HG03457 (cell line): ENCODE results near the gene ZCCHC14.
"Not testable (repeated sequence)": the region's sequence is repeated elsewhere in the genome, so short reads cannot be mapped to it uniquely, and the experiment has no call there.

Experiments
- ATAC-seq: cut with Tn5 transposase; IDR thresholded peaks from one replicate; pipeline ENCODE4 v1.9.1; 2021; ENCODE audit warnings: moderate number of reproducible peaks; ENCODE audit not compliant: unreplicated experiment

The ZCCHC14 gene

DNA sequence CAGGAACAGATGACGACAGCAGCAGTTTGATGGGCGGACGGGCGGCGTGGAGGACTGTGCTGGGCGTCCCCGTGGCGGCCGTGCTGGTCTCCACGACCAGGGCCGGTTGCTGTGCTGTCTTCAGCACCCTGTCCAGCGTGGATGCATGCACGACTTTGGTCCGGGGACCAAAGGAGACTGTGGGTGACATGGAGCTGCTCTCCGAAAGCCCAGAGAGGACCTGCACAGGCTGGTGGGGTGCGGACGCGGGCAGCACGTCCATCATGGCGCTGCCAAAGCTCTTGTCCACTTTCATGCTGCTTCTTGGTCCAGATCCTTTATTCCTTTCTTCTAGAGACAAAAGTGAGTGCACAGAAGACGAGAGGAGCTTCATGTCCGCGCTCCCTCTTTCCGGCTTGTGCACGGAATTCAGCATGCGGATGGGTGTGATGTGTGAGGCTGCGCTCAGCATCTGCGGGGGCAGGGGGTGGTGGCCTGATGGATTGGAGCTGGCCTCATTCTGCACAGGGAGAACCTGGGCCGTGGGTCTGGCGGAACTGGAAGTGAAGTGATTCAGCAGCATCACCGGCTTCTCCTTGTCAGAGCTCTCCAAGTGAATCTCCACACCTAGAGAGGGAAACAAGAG, 80.3 kb downstream of the ZCCHC14 start:
- no peak for ATAC-seq

DNA sequence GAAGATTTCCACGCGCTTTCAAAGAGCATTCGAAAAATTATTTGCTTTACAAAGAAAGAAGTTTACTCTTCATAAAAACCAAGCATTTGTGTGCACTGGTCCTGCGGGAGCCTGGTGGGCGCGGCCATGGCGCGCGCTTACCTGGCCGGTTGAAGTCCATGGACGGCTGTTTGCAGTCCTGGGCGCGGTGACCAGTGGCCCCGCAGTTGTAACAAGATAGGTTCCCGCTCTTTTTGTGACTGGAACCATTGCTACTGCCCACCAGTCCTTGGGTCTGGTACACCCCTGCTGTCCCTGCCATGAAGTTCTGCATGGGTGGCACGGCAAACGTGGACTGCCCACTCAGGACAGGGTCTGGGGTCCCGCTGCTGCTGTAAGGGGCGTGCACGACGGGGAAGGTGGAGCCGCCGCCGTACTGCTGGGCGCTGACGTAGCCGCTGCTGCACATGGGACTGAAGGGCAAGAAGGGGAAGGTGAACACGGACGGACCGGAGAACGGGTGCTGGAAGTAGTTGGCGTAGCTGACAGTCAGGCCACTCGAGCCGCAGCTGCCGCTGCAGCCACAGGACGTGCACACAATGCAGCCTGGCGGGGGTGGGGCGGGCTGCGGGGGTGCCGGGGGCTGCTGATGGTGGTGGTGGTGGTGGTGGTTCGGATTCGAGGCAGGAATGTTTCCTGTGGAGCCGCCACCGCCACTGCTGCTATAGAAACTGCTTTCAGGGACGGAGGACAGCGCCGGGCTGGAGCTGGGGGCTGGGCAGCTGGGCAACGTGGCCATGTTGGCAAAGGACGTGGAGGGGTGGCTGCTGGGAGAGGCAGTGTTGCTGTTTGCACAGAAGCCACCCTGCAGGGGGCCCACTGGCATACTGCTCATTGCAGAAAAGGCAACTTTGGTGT, 81.2 kb downstream of the ZCCHC14 start:
- ATAC-seq = no peak

DNA sequence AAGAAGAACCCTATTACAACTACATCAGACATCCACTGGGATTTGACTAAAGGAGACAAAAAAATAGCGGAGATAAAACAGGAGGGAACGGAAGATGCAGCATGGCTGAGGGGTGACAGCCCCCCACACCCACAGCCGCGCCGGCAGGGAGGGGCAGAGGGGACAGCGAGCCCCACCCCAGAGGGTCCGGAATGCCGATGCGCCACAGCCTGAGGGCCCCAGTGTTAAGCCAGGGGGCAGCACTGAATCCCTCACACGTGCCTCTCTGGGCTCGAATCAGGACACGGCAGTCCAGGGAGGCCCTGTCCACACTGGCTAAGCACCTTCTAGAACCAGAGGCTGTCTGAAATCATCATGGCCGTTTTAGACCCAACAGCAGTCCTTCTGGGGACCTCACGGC, 81.9 kb downstream of the ZCCHC14 start:
- ATAC-seq = no peak

DNA sequence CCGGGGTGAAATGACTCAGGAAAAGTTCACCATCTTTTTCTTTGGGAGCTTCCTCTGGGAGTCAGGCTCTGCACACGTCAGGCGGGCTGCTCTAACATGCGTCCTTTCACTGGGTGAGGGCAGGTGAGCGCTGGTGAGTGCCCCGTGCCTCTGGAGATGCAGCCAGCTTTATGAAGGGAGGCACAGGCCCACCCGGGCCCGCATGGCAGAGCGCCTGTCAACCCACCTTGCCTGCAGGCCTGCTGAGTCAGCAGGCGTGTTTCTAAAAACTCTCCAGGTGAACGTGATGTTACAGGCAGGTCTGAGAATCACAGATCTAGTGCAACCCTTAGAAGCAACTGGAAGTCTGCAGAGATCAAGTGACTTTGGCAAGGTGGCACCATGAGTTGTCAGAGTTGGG, 82.3 kb downstream of the ZCCHC14 start:
- ATAC-seq = no peak

DNA sequence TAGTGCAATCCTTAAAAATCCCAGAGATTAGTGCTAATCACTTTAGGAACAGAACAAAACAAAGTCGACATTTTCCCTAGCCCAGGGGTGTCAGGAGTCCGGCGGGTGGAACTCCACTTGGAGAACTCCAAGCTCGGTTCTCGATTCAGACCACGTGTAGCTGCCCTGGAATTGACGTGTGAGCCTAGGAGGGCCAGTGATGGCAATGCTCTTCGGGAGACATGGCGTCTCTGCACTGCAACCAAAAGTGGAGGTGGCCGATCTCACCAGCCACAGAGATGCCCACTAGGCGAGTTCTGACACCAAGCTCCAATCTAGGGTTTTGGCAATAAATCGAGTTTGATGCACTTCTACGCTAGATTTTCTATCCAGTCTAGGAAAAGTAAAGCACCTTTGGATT, 83.0 kb downstream of the ZCCHC14 start:
- no peak for ATAC-seq

DNA sequence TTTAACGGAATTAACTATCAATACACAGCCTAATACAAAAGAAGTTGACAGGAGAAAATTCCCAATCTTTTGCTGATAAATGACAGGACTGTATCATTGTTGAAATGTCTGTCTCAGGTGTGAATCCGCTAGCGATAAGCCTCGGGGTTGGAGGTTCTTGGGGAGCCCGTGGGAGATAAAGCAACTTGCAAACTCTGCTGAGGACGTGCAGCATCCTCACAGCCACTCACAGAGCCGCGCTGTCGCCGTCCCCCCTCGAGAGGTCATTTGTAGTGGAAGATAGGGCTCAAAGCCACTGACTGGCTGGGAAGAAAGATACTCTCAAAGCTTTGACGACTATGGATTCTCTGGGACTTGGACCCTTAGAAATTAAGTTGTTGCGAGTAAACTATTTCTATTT, 83.7 kb downstream of the ZCCHC14 start:
- ATAC-seq = no peak

DNA sequence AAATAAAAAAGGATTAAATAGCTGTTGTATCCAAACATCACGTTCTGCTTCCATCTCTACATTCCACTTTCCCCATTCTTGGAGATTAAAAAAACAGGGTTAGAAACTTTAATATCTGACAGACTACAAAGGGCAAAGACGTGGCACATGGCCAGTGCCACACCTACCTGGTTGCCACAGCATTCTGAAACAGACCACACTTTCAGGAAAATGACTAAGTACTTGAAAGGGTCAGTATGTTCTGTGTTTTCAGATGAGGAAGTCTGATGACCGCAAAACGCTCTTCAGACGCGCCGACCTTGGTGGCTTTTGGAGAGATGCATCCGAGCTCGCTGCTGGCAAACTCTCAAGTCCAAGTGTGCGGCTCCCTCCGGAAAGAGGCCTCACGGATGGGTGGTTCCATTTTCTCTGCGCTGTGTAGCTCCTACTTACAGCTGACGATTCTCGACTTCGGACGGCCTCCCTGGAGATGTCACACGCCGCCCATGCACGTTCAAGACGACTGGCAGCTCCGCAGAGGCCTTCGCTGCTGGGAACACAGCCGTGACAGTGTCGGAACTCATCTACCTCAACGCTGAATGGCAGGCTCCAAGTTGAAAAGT, 85.2 kb downstream of the ZCCHC14 start:
- no peak for ATAC-seq

DNA sequence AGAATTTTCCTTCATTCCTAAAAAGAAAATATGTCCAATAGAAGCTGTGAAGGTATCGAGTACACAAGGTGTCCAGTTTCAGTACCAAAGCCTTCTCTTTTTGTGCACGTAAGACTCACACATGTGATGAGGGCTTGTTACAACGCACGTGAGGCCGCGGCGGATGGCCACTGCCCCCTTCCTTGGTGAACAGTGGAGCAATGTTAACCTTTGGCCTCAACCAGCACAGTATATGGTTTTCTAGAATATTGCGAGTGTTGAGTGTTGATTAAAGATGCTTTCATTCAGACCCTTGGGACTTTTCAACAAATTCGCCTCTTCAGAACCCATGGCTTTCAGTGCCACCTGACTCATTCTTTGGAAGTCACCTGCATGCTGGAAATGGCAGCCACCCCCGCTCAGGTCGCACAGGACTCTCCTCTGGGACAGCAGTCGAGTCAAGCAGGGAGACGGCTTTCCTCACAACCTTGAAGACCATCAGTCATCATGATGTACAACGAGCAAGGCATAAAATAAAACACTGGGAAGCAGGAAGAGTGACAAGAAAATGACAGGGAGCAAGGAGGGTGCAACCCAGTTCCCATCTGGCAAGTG, 86.2 kb downstream of the ZCCHC14 start:
- ATAC-seq = no peak

DNA sequence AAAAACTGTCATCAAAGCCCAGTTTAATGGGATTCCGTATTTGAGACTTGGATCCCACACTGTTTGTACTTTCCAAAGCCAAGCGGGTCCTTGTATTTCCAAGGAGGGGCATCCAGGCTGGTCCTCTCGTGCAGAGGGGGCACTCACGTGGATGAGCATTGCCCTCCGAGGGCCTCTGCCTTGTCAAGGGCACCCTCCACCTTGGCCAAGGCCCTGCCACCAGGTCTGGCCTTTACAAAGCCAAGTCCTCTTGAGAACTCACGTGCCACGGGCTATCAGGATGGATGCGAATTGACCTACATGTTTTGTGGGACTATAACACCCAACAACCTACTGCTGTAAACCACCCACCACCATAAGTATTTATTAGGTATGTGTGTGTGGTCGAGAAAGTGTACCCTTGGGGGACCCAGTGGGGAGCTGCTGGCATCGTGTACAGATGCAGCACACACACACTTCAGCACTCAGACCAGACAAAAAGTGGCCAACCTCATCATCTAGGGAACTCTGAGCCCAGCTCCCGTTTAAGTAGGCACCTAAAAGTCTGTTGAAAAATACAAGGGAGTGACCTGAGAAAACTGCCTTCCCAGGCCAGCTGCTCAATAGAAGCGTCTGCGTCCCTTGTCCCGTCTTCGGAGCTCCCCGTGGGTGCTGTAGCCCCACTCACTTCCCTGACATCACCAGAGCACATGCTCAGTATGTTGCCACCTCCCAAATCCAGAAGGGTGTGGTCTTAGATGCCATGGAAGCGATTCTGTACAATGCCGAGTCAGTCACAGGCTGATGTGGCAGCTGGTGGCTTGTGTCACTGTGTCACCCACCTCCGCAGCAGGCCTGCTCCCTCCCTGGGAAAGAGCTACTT, 87.8 kb downstream of the ZCCHC14 start:
- no peak for ATAC-seq

DNA sequence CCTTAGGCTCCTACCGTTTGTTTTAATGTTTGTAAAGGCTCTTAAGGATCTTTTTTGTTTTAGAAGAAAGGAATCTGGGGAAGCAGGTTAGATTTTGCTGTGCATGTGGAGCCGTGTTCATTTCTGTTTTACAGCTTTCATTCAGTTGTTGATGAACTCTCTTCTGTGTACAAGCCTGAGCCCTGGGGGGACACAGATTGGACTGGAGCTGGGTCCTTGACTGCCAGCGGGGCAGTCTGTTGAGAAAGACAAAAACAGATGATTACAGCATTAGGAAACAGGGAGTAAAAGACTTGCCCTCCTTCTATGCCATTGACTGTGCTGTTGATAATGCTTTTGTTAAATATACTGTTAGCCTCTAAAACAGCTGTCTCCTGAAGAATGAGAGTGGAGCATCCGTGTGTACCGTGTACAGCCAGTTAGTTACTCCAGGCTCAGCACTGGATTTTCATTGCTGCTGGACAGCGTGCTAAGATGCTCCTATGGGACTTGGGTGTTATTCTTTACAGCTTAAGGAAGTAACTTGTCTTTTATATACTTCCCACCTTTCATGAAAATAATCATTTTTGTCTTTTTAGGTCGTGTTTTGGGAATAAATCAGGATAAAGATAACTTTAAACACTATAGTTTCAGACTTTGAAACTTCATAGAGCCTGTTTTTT, 97.5 kb downstream of the ZCCHC14 start:
- no peak for ATAC-seq

DNA sequence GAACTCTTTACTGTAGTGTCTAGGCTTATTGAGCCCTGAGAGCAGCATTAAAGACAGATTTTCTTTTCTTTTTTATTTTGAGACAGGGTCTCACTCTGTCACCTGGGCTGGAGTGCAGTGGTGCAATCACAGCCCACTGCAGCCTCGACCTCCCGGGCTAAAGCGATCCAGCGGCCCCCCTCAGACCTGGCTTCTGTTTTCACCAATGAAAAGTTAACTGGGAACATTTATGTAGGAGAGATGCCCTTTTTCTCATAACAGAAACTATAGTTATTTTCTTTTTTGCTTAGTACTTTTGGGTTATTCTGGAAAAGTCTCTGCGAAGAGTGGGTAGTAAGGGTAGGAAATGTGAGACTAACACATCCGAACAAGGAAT, 99.2 kb downstream of the ZCCHC14 start:
- ATAC-seq = no peak

DNA sequence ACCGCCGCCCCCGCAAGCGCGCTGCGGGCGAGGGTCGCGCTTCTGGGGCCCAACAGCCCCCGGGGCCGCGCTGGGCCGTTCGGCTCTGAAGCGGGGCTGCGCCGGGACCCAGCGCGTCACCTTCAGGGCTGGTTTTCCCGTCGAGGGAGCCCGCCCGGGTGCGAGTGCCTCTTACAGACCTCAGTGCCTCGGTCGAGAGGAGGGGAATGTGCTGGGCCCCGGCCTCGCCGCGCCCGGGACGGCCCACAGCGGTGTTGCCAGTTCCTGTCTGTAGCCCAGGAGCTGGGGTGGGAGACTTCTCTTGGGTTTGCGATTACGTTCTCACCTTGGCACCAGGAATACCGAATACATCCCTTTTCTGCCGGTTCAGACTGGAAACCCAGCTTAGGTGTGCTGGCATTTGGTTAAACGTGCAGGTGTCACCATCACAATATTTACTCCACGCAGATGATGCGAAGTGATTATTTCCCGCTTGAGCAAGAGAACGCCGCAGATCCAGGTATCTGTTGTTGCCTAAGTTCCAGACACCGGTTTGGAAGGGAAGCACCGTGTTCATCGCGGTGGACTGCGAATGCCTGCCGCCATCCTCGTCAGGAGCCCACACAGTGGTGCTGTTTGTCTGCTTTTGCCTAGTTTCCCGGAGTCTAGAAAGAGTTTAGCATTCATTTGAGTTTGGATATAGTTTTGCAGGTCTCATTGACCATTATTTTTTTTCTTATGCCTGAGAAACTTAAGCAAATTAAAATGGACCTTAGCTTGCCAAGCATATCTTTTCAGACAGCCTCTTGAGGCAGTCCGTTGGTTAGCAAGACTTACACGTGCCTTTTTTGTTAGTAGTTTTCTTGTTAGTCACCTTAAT, 99.8 kb downstream of the ZCCHC14 start:
- ATAC-seq = peak; percentile 2

DNA sequence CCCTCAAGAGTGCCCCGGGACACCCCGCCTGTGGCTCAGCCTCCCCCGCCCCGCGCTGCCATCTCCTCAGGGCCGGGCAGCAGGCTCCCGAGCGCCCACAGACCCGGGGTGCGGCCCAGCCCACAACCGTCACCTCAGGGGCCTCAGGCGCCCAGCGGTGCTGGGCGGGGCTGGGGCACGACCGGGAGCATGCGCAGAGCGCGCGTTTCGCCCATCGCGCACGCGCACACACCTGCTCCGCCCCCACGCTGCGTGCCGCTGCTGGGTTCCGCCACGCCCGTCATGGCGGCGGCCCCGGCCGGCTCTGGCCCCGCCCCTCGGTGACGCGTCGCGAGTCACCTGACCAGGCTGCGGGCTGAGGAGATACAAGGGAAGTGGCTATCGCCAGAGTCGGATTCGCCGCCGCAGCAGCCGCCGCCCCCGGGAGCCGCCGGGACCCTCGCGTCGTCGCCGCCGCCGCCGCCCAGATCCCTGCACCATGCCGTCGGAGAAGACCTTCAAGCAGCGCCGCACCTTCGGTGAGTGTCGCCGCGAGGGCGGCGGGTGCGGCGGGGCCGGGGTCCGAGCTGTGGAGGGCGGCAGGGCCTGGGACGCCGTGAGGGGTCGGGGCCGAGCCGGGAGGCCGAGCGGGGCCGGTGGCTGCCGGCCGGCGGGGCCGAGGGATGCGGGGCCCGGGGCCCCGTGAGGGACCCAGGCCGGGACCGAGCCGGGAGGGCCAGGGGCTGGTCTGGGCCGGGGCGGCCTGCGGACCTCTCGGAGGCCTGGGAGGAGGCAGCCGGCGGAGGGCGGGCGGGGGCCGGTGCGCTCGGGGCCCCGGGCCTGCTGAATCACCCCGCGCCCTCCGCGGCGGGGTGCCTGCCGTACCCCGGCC, 100.6 kb downstream of the ZCCHC14 start, which contains the start of gene MAP1LC3B:
Gene MAP1LC3B (plus strand): TSS at position 387 of the 871 bp plus-strand sequence. CDS start 92 bp downstream, at position 479.
- peak; percentile 37 for ATAC-seq

DNA sequence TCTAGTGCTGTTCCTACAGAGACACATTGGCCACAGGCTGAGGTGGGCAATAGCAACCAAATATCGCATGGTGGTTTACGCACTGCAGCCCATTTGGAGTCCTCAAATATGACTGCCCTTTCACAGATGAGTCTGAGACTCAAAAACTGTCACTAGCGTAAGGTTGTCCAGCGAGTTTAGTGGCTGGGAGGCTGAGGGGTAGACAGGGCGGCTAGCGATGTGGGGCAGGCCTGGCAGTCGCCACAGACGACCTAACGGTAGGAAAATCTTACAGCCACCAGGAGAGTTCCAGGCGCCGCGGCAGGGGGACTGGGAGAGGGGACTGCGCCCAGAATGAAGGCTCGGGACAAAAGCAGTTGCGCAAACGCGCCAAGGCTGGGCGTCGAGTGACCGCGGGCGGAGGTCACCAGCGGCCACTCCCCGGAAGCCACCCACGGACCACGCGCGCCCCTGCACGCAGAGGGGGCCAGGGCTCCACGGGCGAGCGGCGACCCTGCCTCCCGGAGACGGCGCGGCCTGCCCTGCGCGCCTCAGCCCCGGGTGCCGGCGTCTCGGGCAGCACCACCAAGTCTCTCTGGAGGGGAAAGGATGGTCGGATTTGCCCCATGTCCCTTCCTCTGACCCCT, 101.4 kb downstream of the ZCCHC14 start:
- ATAC-seq = no peak

DNA sequence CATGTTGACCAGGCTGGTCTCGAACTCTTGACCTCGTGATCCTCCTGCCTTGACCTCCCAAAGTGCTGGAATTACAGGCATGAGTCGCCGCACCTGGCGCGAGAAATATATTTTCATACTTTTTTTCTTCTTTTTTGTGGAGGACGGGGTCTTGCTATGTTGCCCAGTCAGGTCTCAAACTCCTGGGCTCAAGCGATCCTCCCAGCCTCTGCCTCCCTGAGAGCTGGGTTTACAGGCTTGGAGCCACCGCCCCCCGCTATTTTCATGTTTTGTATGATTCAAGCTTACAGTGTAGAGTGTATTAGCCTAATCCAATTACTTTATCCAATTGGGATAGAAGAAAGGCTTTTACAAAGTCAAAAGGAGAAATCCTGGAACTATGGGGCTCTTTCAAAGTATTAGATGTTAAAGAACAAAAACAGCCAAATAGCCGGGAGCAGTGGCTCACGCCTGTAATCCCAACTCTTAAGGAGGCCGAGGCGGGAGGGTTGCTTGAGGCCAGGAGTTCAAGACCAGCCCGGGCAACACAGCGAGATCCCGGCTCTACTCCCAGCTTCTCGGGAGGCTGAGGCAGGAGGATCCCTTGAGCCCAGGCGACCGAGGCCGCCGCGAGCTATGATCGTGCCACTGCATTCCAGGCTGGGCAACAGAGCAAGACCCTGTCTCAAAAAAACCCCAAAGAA, 102.0 kb downstream of the ZCCHC14 start:
- ATAC-seq = no peak

DNA sequence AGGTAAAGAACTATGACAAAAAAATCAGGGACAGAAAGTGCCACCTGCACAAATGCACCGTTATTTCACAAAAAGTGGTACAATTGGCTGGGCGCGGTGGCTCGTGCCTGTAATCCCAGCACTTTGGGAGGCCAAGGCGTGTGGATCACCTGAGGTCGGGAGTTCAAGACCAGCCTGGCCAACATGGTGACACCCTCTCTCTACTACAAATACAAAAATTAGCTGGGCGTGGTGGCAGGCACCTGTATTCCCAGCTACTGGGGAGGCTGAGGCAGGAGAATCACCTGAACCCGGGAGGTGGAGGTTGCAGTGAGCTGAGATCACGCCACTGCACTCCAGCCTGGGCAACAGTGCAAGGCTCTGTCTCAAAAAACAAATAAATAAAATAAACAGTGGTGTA, 102.9 kb downstream of the ZCCHC14 start:
- ATAC-seq = not testable (repeated sequence)

DNA sequence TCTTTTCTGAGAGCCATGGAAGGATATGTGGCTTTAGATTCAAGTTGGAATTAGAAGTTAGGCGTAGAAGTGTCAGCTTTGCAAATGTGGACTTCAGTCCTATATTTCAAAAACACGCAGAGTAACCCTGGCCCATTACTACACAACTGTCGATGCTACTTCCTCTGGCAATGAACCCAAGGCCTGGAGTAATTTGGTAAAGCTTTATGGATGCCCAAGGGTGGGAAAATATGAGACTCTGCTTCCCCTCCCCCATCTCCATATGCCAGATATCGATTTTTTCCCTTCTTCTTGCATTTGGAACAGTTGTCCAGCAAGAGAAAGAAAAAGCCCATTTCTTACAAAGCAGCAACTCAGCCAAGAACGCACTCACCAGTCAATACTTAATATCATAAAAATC, 103.6 kb downstream of the ZCCHC14 start:
- no peak for ATAC-seq
